LHCN-M2 (cell line): ENCODE measurements around the gene SHC2. TPM values are rescaled to one million over a fixed set of nuclear protein-coding genes. Genes with fewer than 3 reads are reported as not detected.

Experiments used
- DNase-seq: peaks from one replicate; pipeline ENCODE4 v3.0.0-alpha.2; 2012; ENCODE audit warnings: low read depth
- polyA plus RNA-seq: library from polyadenylated mRNA; unstranded; fragments of >200 nt; gene quantifications from one replicate; pipeline ENCODE4 v1.2.1, GENCODE V29; 2012; ENCODE audit warnings: missing spikeins
- total RNA-seq: library from RNA; depleted of rRNA; stranded (reverse); fragments of >200 nt; gene quantifications from 2 replicates; pipeline ENCODE4 v1.2.3, GENCODE V29; 2014; rRNA removed

Gene SHC2, protein sequence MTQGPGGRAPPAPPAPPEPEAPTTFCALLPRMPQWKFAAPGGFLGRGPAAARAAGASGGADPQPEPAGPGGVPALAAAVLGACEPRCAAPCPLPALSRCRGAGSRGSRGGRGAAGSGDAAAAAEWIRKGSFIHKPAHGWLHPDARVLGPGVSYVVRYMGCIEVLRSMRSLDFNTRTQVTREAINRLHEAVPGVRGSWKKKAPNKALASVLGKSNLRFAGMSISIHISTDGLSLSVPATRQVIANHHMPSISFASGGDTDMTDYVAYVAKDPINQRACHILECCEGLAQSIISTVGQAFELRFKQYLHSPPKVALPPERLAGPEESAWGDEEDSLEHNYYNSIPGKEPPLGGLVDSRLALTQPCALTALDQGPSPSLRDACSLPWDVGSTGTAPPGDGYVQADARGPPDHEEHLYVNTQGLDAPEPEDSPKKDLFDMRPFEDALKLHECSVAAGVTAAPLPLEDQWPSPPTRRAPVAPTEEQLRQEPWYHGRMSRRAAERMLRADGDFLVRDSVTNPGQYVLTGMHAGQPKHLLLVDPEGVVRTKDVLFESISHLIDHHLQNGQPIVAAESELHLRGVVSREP
- total RNA-seq = 0.32 and 0.57 TPM in 2 replicates
- polyA plus RNA-seq = 1.2 TPM

DNA sequence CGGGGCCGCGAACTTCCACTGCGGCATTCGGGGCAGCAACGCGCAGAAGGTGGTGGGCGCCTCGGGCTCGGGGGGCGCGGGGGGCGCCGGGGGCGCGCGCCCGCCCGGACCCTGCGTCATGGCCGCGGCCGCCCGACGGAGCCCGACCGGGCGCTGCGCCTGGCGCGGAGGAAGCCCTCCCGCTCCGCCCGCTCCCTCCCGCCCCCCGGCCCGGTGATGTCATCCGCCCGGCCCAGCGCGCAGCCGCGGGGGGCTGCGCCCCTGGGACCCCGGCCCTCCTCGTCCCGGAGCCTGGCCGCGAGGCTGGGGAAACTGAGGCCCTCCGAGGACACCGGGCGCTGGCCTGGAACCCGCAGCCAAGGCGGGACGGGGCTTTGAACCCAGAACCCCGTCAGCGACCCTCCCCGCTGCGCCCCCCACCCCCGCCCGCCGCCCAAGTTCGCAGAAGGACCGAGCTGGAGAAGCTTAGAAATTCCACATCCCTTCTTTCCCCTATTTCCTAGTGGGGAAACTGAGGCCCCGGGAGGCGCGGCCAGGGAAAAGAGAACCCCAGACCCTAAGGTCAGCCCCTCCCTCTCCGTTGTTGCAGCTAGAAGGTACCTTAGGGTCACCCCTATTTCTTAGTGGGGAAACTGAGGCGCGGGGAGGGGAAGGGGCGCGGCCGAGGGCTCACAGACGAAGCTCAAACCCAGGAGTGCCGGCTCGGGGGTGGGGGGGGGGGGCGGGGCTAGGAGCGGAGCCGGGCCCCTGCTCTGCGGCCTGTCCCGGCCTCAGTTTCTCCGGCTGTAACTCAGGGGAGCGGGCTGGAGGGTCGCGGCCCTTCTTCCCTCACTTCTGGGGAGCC is at the start of gene SHC2:
SHC2 (minus strand) TSS at position 157 of the 844 bp plus-strand sequence; CDS start at position 120, 37 bp downstream.
- no peak for DNase-seq

DNA sequence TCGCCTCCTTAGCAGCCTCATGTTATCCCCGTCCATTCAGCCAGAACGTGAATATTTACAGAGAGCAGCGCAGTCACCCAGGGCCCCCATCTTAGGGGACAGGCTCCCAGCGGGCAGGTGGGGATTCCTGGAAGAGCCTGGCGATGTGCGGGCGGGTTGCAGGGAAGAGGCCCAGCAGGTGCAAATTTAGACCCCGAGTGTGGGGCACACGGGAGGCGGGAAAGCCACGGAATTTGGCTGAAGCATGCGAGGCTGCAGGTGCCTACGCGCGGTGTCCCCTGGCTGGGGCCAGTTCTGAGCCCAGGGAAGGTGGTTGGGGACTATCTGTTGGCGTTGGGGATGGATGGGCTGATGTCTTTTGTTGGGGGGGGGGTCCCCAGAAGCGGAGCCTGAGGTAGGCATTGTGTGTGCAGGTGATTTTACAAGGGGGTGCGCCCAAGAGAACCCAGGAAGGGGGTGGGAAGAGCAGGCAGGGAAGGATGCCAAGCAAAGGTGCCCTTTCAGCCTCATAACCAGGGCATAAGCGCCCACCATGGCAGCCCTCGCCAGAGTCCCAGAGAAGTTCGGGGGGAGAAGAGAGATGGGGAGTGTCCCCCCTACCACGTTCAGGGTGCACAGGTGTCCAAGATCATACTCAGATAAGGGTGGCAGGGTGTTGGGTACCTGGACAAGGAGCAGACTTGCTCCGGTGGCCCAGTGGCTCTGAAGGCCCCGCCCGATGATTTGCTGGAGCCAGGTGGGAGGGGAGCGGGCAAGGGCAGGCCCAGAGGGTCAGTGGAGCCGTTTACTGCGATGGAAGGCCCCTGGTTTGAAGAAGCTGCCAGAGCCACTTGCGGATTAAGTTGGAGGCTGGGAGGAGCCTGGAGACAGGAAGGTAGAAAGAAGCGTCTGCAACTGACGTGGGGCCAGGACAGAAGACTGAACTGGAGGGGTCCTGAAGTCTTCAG is 47.6 kb upstream of the SHC2 start:
- no peak for DNase-seq

DNA sequence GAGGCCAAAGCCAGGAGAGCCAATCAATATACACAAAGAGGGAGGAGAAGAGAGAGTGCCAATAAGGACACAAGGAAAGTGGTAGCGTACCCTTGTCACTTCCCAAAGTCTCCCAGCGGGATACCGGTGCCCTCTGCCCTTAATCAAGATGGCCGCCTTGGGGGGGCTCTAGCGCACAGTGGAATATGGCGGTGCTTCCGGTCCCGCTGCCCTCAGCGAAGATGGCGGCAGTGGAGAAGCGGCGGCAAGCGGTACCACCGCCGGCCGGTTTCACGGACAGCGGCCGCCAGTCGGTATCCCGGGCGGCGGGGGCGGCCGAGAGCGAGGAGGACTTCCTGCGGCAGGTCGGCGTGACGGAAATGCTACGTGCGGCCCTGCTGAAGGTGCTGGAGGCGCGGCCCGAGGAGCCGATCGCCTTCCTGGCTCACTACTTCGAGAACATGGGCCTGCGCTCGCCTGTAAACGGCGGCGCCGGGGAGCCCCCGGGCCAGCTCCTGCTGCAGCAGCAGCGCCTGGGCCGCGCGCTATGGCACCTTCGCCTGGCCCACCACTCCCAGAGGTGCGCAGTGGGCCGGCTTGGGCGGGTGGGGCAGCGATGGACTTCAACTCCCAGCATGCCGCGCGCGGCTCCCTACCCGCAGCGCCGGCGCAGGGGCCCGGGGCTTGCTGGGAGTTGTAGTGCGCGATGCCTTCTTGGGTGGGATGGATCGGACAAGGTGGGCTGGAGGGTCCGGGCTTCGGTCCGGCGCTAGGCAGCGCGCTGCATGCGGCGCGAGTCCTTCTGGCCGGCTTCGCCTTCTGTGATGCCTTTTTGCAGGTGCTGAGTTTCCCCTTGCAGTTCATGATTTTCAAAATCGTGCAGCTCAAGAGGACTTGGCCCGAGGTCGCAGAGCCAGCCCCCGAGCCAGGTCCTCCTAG is 46.7 kb upstream of the SHC2 start, which contains the start of gene TPGS1:
TPGS1 (plus strand) TSS at position 212 of the 918 bp plus-strand sequence; CDS start at position 222, 10 bp downstream.
- peak; percentile 100 for DNase-seq

DNA sequence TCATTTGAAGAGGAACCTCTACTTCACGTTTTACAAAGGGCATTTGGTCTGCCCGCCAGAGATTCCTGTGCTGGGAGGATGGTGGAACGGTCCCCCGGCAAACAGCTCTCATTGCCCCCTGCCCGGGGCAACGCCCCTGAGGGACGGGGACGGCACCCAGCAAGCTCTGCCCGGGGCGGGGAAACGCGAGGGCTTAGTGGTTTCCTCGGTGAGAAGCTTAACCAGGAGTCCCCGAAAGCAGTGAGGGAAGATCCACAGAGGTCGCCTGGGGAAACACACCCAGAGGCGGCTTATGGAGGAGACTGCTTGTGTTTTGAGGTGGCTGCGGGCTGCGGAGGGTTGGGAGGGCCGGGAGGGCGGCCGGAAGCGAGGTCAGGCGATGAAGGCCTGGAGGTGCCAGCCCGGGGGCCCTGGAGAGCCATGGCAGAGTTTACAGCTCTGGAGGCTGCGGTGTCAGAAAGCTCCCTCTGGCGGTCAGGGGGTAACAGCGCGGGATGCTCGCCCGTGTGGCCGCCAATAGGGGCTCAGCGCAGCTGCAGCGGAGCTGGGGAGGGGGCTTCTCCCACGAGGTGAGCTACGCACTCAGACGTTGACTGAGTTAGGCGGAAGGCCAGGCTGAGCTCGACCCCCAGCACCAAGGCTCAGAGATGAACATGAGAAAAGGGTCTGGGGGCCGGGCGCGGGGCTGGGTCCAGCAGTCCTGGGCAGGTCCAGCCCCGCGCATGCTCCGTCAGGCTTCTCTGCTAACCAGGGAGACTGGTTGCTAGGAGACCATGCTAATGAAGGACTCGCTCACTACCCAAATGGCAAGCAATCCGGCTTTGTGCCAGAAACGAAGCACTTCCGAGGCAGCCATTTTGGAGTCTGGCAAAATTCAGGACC is 45.8 kb upstream of the SHC2 start:
- DNase-seq = peak; percentile 84

DNA sequence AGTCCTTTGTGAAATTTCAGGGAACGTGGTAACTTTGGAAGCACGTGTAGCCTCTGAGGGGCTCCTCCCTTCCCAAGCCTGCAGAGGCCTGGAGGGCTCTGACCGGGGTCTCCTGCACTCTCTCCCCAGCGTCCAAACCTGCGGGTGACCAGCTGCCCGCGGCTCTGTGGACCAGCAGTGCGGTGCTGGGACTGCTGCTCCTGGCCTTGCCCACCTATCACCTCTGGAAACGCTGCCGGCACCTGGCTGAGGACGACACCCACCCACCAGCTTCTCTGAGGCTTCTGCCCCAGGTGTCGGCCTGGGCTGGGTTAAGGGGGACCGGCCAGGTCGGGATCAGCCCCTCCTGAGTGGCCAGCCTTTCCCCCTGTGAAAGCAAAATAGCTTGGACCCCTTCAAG is 43.8 kb upstream of the SHC2 start:
- no peak for DNase-seq

DNA sequence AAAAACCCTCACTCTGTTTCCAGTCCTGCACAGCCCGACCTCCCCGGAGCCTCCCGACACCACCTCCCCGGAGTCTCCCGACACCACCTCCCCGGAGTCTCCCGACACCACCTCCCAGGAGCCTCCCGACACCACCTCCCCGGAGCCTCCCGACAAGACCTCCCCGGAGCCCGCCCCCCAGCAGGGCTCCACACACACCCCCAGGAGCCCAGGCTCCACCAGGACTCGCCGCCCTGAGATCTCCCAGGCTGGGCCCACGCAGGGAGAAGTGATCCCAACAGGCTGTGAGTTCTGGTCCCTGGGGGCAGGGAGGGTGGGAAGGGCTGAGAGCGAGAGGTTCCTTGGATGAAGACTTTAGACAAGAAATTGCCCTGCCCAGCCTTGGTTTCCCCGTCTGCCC is 40.8 kb upstream of the SHC2 start:
- DNase-seq = no peak

DNA sequence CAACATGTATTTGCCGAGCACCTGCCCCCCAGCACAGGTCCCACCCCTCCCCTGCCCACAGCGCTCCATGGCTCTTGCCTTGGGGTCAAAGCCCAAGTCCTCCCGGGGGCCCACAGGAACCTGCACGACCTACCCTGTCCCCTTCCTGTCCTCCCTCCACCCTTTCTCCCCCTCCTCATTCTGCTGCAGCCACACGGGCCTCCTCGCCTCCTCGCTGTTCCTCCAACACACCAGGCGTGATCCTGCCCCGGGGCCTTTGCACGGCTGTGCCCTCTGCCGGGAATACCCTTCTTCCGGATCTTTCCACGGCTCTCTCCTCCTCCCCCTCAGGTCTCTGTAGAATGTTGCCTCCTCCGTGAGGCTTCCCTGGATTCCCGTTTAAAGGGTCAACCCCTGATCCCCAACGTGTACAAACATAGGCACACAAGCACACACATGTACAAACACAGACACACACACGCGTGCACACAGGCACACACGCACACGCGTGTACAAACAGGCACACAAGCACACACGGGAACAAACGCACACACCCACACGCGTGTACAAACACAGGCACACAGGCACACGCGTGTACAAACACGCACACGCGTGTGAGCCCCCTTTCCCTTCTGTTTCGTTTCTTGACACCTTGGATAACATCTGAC is 38.3 kb upstream of the SHC2 start:
- no peak for DNase-seq

DNA sequence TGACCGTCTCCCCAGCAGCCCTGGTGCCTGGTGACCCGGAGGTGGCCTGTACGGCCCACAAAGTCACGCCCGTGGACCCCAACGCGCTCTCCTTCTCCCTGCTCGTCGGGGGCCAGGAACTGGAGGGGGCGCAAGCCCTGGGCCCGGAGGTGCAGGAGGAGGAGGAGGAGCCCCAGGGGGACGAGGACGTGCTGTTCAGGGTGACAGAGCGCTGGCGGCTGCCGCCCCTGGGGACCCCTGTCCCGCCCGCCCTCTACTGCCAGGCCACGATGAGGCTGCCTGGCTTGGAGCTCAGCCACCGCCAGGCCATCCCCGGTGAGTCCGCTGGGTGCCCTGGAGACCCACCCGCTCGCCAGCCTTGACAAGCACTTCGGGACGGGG is 37.7 kb upstream of the SHC2 start:
- no peak for DNase-seq

DNA sequence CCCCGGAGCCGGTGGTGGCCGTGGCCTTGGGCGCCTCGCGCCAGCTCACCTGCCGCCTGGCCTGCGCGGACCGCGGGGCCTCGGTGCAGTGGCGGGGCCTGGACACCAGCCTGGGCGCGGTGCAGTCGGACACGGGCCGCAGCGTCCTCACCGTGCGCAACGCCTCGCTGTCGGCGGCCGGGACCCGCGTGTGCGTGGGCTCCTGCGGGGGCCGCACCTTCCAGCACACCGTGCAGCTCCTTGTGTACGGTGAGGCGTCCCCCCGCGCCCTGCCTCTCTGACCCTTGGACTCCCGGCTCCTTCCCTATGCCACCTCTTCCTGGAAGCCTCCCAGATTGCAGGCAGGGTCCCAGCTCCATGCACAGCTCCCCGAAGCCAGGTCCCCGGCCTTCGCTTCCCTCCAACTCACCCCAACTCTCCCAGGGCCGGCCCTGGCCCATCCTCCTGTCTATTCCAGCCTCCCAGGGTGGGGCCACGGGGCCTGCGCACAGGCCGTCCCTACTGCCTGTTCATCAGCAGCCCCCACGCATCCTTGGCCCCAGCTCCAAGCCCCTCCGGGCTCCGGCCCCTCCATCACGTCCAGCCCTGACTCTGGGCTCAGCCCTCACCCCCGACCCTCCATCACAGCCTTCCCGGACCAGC is 37.2 kb upstream of the SHC2 start:
- DNase-seq = no peak

DNA sequence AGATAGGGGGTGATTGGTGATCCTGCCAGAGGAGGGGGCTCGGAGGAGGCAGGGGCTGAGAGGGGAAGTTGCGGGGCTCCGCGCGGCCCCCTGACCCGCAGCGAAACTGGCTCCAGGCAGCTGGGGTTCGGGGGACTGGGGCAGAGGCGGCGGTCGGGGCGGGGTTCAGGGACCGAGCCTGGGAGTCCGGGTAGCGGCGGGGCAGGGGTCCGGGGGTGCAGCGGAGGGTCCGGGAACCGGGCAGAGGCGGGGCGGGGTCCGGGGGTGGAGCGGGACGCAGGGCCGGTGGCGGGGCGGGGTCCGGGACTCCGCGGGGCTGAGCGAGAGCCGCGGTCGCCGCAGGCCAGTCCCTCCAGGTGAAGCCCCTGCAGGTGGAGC is 36.6 kb upstream of the SHC2 start:
- no peak for DNase-seq

DNA sequence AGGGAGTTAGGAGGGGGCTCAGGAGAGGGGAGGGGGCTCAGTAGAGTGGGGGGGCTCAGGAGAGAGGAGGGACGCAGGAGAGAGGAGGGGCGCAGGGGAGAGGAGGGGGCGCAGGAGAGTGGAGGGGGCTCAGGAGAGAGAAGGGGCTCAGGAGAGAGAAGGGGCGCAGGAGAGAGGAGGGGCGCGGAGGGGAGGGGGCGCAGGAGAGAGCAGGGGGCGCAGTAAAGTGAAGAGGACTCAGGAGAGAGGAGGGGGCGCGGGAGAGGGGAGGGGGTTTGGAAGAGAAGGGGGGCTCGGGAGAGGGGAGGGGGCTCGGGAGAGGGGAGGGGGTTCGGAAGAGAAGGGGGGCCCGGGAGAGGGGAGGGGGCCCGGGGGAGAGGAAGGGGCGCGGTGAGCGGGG is 36.2 kb upstream of the SHC2 start:
- no peak for DNase-seq

DNA sequence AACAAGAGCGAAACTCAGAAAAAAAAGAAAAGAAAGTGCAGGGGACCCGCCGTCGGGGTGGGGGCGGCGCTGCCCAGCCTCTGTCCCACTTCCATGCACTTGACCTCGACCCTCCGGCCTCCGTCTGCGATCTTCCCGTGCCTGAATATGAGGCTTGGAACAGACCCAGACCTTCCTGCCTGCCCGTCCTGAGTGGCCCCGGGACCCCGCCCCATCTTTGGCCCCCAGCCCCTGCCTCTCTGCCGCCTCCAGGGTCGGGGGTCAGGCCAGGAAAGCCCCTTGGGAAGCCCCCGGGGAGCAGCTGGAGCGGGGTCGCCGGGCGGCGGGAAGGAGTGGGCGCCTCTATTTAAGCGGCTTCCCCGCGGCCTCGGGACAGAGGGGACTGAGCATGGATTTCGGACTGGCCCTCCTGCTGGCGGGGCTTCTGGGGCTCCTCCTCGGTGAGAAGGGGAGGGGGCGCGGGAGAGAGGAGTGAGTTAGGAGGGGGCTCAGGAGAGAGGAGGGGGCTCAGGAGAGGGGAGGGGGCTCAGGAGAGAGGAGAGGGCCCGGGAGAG is 35.4 kb upstream of the SHC2 start, which contains the start of gene MADCAM1:
MADCAM1 (plus strand) TSS at position 375 of the 554 bp plus-strand sequence; CDS start at position 389, 14 bp downstream.
- DNase-seq = no peak

DNA sequence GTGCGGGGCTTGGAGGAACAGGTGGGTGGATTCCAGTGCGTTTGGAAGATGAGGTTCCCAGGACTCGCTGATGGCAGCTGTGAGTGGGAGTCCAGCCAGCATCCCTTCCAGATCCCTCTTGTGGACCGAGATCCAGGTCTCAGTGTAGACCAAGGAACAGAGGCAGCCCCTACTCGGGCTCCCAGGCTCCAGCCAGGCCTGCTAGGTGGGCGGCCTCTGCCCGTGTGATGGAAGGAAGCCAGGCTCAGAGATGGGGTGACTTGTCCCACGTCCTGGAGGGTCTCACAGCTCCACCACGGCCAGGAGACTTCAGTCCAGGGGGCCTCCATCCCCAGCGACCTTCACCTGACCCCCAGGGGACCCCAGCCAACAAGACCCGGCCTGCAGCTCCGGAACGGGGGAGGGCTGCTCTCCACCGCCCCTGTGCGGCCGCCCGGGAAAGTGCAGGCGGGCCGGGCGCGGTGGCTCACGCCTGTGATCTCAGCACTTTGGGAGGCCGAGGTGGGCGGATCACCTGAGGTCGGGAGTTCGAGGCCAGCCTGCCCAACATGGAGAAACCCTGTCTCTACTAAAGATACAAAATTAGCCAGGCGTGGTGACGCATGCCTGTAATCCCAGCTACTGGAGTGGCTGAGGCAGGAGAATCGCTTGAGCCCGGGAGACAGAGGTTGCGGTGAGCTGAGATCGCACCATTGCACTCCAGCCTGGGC is 34.7 kb upstream of the SHC2 start:
- peak; percentile 57 for DNase-seq

DNA sequence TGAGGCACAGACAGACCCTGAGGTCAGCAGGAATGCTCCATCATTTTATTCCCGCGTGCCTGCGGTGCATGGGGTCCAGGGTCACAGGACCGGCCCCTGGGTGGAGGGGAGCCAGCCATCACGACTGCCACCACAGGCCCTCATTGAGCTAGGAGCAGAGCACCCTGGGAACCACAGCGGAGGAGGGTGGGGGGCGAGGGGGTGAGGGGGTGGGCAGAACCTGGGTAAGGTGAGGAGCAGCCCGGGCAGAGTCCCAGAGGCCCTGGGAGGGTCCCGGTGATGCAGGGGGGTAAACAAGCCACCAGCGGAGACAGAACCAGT is 34.2 kb upstream of the SHC2 start:
- DNase-seq = no peak

DNA sequence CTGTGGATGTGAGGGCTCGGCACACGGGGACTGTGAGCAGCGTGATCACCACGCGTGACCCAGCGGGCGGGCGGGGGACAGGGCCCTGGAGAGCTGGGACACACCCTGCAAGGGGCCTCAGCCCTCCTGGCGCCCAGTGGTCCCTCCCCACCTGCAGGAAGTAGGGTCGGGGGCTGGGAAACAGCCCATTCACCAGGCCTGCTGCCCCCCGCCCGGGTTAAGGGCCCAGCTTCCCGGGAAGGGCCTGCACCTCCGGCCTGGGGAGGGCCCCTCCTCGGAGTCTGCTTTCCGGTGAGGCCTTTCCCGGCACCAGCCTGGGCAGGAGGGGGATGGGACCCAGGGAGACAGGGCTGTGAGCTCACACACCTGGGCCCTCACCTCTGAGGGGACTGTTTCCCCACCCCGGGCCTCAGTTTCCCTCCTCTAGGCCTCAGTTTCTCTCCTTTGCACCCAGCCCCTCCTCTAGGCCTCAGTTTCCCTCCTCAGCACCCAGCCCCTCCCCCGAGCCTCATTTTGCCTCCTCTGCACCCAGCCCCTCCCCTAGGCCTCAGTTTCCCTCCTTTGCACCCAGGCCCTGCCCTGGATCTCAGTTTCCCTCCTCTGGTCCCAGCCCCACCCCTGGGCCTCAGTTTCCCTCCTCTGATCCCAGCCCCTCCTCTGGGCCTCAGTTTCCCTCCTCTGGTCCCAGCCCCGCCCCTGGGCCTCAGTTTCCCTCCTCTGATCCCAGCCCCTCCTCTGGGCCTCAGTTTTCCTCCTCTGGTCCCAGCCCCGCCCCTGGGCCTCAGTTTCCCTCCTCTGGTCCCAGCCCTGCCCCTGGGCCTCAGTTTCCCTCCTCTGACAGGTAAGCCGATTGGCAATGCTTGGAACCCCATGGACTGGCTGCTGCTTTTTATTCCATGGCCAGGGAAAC is 33.6 kb upstream of the SHC2 start:
- no peak for DNase-seq
